Esophagus muscularis mucosa (tissue), 4 donors: Measurements from ENCODE around the gene WWC1. TPM values are rescaled to one million over a fixed set of nuclear protein-coding genes. Genes with fewer than 3 reads are reported as not detected.
A peak's percentile ranks its signal among the peaks of the same experiment; 100 is the strongest.

Experiments used
- DNase-seq: peaks from one replicate; pipeline ENCODE4 v3.0.0-alpha.2; 2017; ENCODE audit errors: extremely low spot score
- H3K27ac ChIP-seq, 4 donors: fragments of 200-600 bp; sonication (generic); replicated peaks in 1 of 4; 1 replicate in 3 of 4; 2 replicates in 1 of 4; pipeline ENCODE4 v1.5.1; 2016 to 2019; ENCODE audit warnings: mild to moderate bottlenecking in 1 of 4
- H3K27me3 ChIP-seq, 4 donors: fragments of 200-600 bp; sonication (generic); one replicate each; pipeline versions ENCODE4 v1.5.1 to v1.6.0; 2016 to 2019
- H3K36me3 ChIP-seq, 4 donors: fragments of 200-600 bp; sonication (generic); one replicate each; pipeline ENCODE4 v1.5.1; 2016 to 2019
- H3K4me1 ChIP-seq, 4 donors: fragments of 200-600 bp; sonication (generic); one replicate each; pipeline ENCODE4 v1.5.1; 2016 to 2019
- H3K4me3 ChIP-seq, 4 donors: fragments of 200-600 bp; sonication (generic); 1 replicate in 2 of 4; 2 replicates in 2 of 4; pipeline ENCODE4 v1.5.1; 2016 to 2019; ENCODE audit warnings: mild to moderate bottlenecking in 4 of 4, moderate library complexity in 1 of 4
- H3K9me3 ChIP-seq, 4 donors: fragments of 200-600 bp; sonication (generic); 1 replicate in 3 of 4; 2 replicates in 1 of 4; pipeline ENCODE4 v1.5.1; 2016 to 2019
- EP300 ChIP-seq: sonication (generic); formaldehyde crosslinking; IDR thresholded peaks from one replicate; pipeline ENCODE4 v1.6.1; 2017; ENCODE audit warnings: antibody characterized with exemption
- POLR2A ChIP-seq: fragments of 450-650 bp; IDR thresholded peaks from one replicate; pipeline ENCODE4 v1.6.1; 2017; ENCODE audit warnings: antibody characterized with exemption, moderate library complexity, mild to moderate bottlenecking, low read depth
- POLR2AphosphoS5 ChIP-seq, 2 donors: sonication (generic); formaldehyde crosslinking; IDR thresholded peaks; one replicate each; pipeline ENCODE4 v1.6.1; 2017; ENCODE audit warnings: antibody characterized with exemption in 2 of 2
- WGBS: methylation state at CpG from one replicate; pipeline ENCODE4 v1.1.5; 2018; 5-methylcytosine and 5-hydroxymethylcytosine counted together
- intact Hi-C: fragments of 100-400 bp; cut with DNase I; formaldehyde crosslinking; loops from one replicate; pipeline ENCODE4 v1.15.1; 2023
- total RNA-seq, 4 donors: library from RNA; depleted of rRNA; stranded (reverse); fragments of >200 nt; gene quantifications; one replicate each; pipeline versions ENCODE4 v1.1.0 to v1.2.1, GENCODE V29; 2016
- TF ChIP-seq, protein P1 (sequence below), 3 experiments: fragments of 200-600 bp in 2 of 3; fragments of 450-650 bp in 1 of 3; sonication (generic) in 2 of 3; IDR thresholded peaks; one replicate each; pipeline ENCODE4 v1.5.1; 2017 to 2019; ENCODE audit warnings: antibody characterized with exemption in 3 of 3, mild to moderate bottlenecking in 2 of 3, moderate library complexity in 1 of 3

The WWC1 gene
- total RNA-seq, 4 donors from 2014 or later: 2.1 to 6.2 (median 3.2) TPM

DNA sequence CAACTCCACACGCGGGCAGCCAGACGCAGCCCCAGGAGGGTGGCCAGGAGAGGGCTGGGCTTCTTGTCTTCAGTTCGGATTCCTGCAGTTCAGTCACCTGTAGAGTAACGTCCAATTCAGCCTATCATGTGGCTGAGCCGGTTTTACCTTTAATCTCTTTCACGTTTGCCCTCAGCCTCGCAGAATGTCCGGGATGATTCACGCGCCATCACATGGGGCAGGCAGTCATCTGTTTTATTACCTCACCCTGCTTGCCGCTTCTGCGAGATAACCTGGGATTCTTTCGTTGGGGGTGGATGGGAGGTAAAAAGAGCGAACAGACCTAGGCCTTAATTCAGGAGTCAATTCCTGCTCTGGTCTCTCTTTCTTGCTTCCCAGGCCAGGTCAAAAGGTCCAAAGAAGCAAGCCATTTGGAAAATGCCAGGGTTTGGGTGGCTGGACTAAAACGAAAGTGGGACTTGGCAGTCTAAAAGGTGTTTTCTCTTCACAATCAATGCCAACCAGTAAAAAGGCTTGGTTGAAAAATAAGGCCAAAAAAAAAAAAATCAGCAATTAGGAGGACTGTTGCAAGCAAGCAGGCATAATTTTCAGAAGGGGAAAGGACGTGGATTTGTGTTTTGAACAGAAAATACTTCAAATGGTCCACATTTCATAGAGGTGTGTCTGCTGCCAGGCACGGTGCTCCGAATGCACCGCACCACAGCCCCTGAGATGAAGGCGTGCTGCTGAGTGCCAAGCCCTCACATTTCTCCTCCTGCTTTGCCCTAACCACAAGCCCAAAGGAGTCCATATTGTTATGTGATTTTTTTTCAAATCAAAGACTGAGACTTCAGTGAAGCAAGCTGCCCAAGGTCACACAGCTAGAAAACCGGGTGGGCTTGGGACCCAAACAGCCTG, 2.8 kb upstream of the WWC1 start:
- H3K27ac ChIP-seq: no peak overlapping the region
- WGBS: 72% methylated on average over 22 of the region's 22 CpGs
- no peak for DNase-seq
- TF ChIP-seq EP300: no peak
- TF ChIP-seq POLR2A: no peak
- TF ChIP-seq, protein P1, sequence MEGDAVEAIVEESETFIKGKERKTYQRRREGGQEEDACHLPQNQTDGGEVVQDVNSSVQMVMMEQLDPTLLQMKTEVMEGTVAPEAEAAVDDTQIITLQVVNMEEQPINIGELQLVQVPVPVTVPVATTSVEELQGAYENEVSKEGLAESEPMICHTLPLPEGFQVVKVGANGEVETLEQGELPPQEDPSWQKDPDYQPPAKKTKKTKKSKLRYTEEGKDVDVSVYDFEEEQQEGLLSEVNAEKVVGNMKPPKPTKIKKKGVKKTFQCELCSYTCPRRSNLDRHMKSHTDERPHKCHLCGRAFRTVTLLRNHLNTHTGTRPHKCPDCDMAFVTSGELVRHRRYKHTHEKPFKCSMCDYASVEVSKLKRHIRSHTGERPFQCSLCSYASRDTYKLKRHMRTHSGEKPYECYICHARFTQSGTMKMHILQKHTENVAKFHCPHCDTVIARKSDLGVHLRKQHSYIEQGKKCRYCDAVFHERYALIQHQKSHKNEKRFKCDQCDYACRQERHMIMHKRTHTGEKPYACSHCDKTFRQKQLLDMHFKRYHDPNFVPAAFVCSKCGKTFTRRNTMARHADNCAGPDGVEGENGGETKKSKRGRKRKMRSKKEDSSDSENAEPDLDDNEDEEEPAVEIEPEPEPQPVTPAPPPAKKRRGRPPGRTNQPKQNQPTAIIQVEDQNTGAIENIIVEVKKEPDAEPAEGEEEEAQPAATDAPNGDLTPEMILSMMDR (IDR thresholded peaks at IDR 0.05): no peak
- no peak for TF ChIP-seq POLR2AphosphoS5 (IDR thresholded peaks at IDR 0.05)
- H3K27me3 ChIP-seq: peaks cover 2 to 54% (median 9%) of the 10 kb centered on the region in 4 donors
- H3K36me3 ChIP-seq: no peaks in the 10 kb centered on the region
- H3K9me3 ChIP-seq: peaks cover 0 to 17% (median 8%) of the 10 kb centered on the region in 4 donors
- intact Hi-C loops: no loop called here
- H3K4me3 ChIP-seq: no peak overlapping the region
- H3K4me1 ChIP-seq: peaks cover 7 to 20% (median 16%) of the 10 kb centered on the region in 4 donors

DNA sequence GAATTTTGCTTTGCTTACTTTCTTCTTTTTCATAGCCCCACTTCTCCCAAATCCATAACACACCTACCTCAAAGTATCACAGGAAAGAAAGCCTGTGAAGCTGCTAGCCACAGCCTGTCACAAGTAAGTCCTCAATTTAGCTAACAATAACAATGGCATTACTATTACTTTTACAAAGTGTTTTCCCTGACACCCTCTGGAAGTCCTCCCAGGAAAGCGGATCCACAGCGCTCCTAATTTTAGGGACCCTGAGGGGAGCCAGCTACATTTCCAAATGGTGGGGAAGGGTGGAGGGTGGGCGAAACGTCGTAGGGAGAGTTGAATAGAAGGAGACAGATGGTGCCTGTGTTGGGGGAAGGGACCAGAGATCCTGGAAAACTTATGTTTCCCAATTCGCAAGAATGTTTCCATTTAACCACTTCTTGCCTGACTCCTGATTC, 523 bp upstream of the WWC1 start:
- peak overlapping the region; percentile 50 to 62 (median 52) for H3K4me3 ChIP-seq
- no peak overlapping the region for H3K27ac ChIP-seq
- peaks cover 7 to 20% (median 16%) of the 10 kb centered on the region in 4 donors for H3K4me1 ChIP-seq
- no peaks in the 10 kb centered on the region for H3K36me3 ChIP-seq
- intact Hi-C loops: no loop called here
- TF ChIP-seq, protein P1 (IDR thresholded peaks at IDR 0.05): no peak
- no peak for TF ChIP-seq POLR2A
- no peak for TF ChIP-seq EP300
- TF ChIP-seq POLR2AphosphoS5 (IDR thresholded peaks at IDR 0.05): no peak
- H3K27me3 ChIP-seq: peaks cover 2 to 65% (median 9%) of the 10 kb centered on the region in 4 donors
- DNase-seq: no peak
- H3K9me3 ChIP-seq: no peaks in the 10 kb centered on the region
- 18% methylated on average over 6 of the region's 6 CpGs for WGBS

- TF ChIP-seq EP300: no peak
- TF ChIP-seq, protein P1 (IDR thresholded peaks at IDR 0.05): no peak
- TF ChIP-seq POLR2A: no peak
- TF ChIP-seq POLR2AphosphoS5 (IDR thresholded peaks at IDR 0.05): no peak
- no peaks in the 10 kb centered on the region for H3K36me3 ChIP-seq
- H3K27ac ChIP-seq: no peak overlapping the region
- intact Hi-C loops: no loop called here
- H3K4me1 ChIP-seq: peaks cover 7 to 20% (median 16%) of the 10 kb centered on the region in 4 donors
- H3K27me3 ChIP-seq: peaks cover 2 to 52% (median 9%) of the 10 kb centered on the region in 4 donors
- no peaks in the 10 kb centered on the region for H3K9me3 ChIP-seq
- no peak for DNase-seq
- H3K4me3 ChIP-seq: peak overlapping the region; percentile 50 to 62 (median 52)
- 41% methylated on average over 5 of the region's 64 CpGs for WGBS
Measured at GRCh38 chr5:168291964-168292785, 730 bp downstream of the WWC1 start.

DNA sequence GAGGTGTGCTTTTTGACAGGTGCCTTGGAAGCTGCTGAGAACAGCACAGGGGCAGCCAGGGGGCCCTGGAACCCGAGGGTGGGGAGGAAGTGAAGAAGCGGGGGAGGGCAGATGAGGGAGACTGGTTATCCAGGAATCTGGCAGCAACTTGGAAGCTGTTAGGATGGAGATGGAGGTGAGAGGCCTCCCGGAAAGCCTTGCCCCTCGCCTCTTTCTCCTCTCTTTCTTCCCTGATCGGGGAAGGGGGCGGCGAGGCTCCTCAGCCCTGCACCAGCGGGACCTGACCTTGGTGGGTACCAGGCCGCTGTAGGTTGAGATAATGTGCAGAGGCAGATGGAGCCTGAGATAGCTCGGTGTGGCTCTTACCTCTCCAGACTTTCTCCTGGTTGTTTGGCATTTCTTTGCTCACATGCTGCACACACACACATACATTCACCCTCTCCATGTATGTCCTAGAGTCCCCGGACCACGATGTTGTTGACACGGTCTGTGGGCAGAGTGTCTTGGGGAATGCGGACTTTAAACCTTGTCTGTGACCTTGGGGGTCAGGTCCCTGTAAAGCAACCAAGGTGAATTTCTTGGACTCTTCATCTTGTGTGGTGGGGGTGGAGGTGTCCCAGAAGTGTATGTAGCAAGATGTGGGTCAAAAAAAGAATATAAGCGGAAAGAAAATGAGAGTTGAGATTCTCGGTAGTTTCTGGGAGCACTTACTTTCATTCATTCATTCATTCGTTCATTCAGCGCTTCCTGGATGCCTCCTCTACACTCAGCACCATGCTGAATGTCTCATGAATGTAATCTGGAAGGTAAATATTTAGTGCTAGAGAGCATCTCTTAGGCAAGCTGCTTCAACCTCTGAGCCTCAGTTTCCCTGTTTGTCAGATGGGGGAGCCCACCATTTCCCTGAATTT, 1.6 kb downstream of the WWC1 start:
- TF ChIP-seq, protein P1 (IDR thresholded peaks at IDR 0.05): no peak
- TF ChIP-seq POLR2AphosphoS5 (IDR thresholded peaks at IDR 0.05) (no peak), POLR2A (no peak), EP300 (no peak)
- intact Hi-C loops: no loop called here
- Histone ChIP-seq H3K36me3 (no peaks in the 10 kb centered on the region), H3K27ac (no peak overlapping the region), H3K4me3 (peak overlapping the region; percentile 50 to 62 (median 52)), H3K27me3 (peaks cover 2 to 45% (median 9%) of the 10 kb centered on the region in 4 donors), H3K4me1 (peaks cover 7 to 20% (median 16%) of the 10 kb centered on the region in 4 donors), H3K9me3 (no peaks in the 10 kb centered on the region)
- WGBS: 74% methylated on average over 18 of the region's 18 CpGs
- DNase-seq: no peak
